Activated CD4-positive, alpha-beta T cell treated with anti-CD3 and anti-CD28 coated beads, Interleukin-2, amount 50 U/mL, for 1 hour (primary cell): Measurements from ENCODE around the gene GLRA2.
A peak's percentile ranks its signal among the peaks of the same experiment; 100 is the strongest.
"Not testable (repeated sequence)": the region's sequence is repeated elsewhere in the genome, so short reads cannot be mapped to it uniquely, and the experiment has no call there.

Experiments used
- DNase-seq: peaks from one replicate; pipeline ENCODE4 v3.0.0-alpha.2; 2020

GLRA2 gene

DNA sequence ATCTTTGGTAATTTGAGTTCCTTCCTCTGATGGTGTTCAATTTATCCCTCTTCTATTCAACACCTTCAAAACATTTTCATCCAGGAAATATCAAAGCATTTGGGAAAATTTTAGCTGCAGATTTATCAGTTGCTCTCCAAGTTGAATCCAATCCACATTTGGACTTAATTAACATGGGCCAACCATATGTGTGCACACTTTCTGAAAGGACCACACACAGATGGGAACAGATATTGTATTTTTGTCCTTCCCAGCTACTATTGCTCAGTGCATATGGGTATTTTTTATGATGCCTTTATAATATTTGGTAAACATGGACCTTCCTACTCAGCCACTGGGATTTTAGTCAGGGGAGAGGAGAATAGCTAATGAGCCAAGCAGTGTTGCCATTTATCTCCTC lies 65.2 kb downstream of the GLRA2 start:
- no peak for DNase-seq

GRCh38 chrX:14598330-14598729 lies 69.0 kb downstream of the GLRA2 start:
- no peak for DNase-seq

DNA sequence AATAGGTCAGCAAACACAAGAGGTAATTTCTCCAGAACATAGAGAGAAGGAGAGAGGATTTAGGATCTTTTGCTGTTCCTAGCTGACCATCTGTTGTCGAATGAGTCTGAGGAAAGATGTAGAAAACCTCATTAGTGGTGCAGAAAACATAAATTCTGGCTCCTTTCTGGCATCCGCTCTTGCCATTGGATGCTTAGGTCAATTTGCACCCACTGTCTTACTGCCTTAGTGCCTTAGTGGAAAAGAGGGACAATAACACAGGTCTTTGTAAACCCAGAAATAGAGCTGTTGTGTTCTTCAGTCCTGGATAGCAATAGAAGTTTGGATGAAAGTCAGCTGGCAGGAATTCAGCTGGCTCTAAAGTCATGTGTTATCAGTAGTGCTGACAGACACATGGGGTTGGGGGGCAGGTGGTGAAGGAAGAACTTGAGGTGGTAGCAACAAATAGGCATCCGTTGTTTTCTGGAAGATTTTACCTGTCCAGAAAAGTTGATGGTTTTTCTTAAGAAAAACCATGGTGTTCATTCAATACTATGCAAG lies 78.2 kb downstream of the GLRA2 start:
- no peak for DNase-seq

DNA sequence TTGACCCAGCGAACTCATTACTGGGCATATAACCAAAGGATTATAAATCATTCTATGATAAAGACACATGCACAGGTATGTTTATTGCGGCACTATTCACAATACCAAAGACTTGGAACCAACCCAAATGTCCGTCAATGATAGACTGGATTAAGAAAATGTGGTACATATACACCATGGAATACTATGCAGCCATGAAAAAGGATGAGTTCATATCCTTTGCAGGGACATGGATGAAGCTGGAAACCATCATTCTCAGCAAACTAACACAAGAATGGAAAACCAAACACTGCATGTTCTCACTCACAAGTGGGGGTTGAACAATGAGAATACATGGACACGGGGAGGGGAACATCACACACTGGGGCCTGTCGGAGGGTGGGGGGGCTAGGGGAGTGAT lies 83.1 kb downstream of the GLRA2 start:
- not testable (repeated sequence) for DNase-seq

DNA sequence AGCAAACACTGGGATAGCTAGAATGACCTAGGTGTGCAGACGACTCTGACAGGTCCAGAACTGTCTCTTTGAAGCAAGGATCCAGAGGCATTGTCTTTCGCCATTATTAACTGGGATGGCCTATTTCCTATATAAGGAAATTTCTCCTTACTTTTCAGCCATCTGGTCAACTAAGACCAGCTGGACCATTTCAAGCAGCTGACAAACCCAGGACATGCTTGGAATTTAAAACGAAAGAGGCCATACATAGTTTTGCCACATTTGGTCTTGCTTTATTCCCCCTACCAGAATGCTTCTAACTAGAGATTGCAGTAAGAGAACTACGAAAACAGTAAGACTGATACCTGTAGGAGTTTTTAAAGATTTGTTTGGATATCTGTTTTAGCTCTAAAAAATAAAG lies 87.0 kb downstream of the GLRA2 start:
- DNase-seq, result no peak

- no peak for DNase-seq
Measured at GRCh38 chrX:14616836-14617235, 87.5 kb downstream of the GLRA2 start.

GRCh38 chrX:14618177-14618965 lies 89.0 kb downstream of the GLRA2 start:
- no peak for DNase-seq

DNA sequence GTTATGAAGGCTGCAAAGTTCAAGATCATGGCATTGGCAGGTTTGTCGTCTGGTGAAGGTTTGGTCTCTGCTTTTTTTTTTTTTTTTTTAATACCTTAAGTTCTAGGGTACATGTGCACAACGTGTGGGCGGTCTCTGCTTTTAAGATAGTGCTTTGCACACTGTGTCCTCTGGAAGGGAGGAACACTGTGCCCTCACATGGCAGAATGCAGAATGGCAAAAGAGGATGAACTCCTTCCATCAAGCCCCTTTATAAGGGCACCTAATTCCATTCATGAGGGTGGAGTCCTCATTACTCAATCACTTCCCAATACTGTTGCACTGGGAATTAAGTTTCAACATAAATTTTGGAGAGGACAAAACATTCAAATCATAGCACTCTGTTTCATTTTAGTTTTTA lies 101.4 kb downstream of the GLRA2 start:
- no peak for DNase-seq

GRCh38 chrX:14641681-14642655 lies 112.6 kb downstream of the GLRA2 start:
- no peak for DNase-seq

DNA sequence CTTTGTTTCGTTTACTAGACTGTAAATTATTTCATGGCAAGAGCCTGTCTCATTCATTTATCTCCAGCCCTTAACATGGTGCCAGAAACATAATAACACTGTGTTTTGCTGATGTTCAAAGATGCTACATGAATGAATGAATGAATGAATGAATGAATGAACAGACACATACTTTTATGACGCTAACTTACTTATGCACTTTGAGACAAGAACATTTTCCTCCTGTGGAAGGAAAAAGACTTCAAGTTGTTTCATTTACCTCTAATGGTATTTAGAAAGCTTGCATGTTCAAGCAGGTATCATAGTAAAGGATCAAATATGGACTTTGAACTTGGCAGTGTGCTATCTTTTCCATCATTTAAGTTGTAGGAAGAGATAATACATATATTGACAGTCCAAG lies 131.6 kb downstream of the GLRA2 start:
- DNase-seq, result no peak

- DNase-seq, result no peak
Measured at GRCh38 chrX:14670819-14671218, 141.5 kb downstream of the GLRA2 start.

DNA sequence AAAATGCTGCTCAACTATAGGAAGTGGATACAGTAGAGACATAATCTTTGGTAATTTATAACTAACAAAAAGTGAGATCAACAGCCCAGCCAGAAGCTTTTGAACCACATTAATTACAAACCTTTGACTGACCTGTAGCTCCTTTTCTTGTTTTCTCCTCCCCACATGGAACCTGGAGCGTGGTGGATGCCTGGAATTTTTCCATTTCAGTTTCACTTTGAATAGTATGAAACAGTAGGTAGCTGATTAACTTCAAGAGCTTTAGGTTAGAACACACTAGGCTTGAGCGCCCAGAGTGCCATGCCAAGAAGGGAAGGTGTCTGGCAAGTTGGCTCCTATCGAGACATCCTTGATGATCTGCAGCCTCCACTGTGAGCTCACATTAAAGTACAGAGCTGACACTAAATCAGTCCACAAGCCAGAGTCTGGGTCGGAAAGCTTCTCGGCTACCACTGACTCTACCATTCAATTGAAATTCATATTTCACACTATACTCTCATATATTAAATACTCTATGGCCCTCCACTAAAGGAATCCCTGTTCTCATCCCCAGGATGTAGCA lies 143.4 kb downstream of the GLRA2 start:
- no peak for DNase-seq

DNA sequence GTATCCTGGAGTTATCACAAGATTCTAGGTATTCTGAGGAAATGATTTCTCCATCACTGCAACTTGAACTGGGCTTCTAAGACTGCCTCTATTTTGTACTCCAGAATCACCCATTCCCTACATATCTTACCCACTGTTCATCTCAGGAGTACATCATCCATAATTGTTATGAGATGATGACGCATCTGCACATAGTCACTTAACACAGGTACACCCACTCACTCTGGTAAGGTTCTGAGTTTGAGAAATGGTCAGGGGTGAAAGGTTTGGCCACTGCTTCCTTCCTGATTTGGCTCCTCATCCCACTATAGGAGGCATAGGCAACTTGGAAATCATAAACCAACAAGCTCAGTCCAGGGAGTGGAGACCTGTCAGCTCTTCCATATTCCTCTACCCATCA lies 143.9 kb downstream of the GLRA2 start:
- DNase-seq, result no peak

GRCh38 chrX:14673764-14674163 lies 144.4 kb downstream of the GLRA2 start:
- no peak for DNase-seq

DNA sequence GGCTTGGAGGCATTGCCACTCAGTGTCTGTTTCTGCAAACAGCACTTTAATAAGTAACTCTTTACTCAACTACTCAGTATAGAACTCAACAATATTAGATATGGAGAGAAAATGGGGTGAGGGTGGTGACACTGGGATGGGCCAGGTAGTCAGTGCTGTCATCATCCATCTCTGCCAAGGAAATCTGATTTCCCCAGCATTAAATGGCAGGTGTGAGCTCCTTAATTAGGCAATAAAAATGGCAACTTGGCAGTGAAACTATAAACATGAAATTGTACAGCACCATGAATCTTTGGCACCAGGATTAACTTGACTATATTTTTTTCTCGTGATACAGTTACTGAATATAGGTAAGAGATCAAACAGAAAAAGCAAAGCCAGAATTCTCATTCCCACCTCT lies 146.2 kb downstream of the GLRA2 start:
- DNase-seq, result no peak

DNA sequence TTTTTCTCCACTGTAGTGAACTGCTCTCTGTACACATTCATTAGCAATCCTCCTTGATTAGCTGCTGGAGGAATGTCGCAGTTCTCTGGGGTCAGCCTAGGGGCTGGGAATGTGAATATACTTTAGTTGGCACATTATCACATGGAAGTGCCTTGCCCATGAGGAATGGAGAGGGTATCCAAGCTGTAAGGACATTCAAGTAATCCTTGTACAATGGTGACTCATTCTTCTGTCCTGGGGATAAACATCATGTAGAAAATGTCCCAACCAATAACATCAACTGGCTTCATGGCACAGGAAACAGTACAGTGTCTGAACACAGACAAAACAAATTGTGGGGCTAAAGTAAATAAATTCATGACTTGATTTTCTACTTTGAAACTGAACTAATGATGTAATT lies 147.1 kb downstream of the GLRA2 start:
- DNase-seq, result no peak

DNA sequence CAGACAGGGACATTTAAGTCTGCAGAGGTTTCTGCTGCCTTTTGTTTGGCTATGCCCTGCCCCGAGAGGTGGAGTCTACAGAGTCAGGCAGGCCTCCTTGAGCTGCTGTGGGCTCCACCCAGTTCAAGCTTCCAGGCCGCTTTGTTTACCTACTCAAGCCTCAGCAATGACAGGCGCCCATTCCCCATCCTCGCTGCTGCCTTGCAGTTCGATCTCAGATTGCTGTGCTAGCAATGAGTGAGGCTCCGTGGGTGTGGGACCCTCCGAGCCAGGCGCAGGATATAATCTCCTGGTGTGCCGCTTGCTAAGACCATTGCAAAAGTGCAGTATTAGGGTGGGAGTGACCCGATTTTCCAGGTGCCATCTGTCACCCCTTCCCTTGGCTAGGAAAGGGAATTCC lies 159.0 kb downstream of the GLRA2 start:
- DNase-seq, result not testable (repeated sequence)

DNA sequence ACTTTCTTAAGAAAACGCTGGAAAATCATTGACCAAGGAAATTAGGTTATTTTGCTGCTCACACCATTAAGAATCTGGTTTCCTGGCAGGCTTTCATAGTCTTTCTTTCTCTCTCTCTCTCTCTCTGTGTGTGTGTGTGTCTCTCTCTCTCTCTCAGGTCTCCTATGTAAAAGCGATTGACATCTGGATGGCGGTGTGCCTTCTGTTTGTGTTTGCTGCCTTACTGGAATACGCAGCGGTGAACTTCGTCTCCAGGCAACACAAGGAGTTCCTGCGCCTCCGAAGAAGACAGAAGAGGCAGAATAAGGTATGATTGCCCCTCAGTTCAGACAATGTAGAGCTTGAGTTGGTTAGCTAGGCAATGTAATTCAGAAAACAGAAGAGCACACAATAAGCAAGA lies 161.2 kb downstream of the GLRA2 start:
- DNase-seq, result no peak

DNA sequence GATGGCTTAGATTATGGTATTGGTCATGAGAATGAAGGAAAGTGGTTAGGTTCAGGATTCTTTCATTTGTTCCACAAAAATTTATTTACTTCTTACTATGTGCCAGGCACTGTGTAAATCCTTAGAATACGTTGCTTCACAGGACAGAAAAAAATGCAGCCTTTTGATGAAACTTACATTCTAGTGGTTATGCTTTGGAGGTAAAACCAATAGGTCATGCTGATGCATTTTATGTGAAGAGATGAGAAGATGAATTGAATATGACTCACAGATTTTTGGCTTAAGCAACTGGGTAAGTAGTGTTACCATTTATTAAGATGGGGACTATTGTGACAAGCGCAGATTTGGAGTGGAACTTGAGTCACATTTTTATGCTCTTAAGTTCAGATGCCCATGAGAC lies 165.3 kb downstream of the GLRA2 start:
- DNase-seq, result no peak

DNA sequence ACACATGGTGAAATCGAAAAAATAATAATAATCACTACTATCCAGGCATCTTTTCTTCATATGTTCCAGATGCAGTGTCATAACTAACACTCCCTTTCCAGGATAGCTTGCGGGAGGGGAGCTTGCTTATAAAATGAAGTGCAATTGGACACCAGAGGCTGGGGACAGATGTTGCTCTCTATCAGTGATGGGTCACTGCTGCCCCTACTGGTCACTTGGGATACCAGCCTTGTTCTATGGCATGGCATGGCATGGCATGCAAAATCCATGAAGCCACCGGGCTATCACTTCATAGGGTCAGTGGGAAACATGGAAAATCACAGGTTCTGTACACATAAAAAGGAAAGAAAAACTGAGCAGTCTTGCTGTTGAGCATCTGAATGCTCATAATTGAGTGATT lies 168.1 kb downstream of the GLRA2 start:
- peak; percentile 7 for DNase-seq

DNA sequence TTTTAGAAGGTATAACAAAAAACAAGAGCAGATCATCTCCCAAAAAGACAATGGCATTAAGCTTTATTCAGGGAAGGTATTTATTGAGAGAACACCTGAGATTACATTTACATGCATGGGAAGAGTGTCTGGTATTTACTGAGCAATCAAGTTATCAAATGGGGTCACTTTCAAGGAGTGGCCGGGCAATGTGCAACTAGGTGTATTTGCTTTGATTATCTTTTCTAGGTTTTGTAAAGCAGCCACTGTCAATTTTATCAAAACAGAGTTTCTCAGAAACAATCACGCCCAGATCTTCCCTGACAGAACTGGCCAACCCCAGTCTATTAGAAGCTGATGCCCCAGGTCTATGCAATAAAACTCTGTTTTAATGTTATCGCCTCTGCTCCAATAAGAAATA lies 169.5 kb downstream of the GLRA2 start:
- DNase-seq, result no peak

GRCh38 chrX:14700982-14701381 lies 171.6 kb downstream of the GLRA2 start:
- no peak for DNase-seq

GRCh38 chrX:14702145-14702544 lies 172.8 kb downstream of the GLRA2 start:
- DNase-seq, result no peak
